ENCODE data around the gene RNF32. TPM values are rescaled to one million over a fixed set of nuclear protein-coding genes. Genes with fewer than 3 reads are reported as not detected.

Gene RNF32
- total RNA-seq, 3 donors from 2014 or later = 2.0 to 3.7 (median 3.5) TPM

GRCh38 chr7:156654511-156655234 is 14.1 kb downstream of the RNF32 start:
- TF ChIP-seq CTCF (IDR thresholded peaks at IDR 0.05) = no peak
- peaks cover 7% of the 10 kb centered on the region for H3K4me1 ChIP-seq (ENCODE audit: low read depth)
- intact Hi-C loops (cut with DNase I, micrococcal nuclease) = no loop called here

GRCh38 chr7:156655251-156655650 is 14.7 kb downstream of the RNF32 start:
- intact Hi-C loops (cut with DNase I, micrococcal nuclease) = no loop called here
- no peak for DNase-seq
- no peak for ATAC-seq
- H3K4me1 ChIP-seq (ENCODE audit: low read depth) = peaks cover 1% of the 10 kb centered on the region
- H3K4me3 ChIP-seq = no peak overlapping the region
- TF ChIP-seq CTCF (IDR thresholded peaks at IDR 0.05) = no peak
- H3K9me3 ChIP-seq = no peaks in the 10 kb centered on the region
- H3K36me3 ChIP-seq (ENCODE audit: low read depth) = no peaks in the 10 kb centered on the region

More at GRCh38 chr7:156654511-156655234, 14.1 kb downstream of the RNF32 start:
- H3K9me3 ChIP-seq = no peaks in the 10 kb centered on the region
- ATAC-seq = no peak
- H3K36me3 ChIP-seq (ENCODE audit: low read depth) = no peaks in the 10 kb centered on the region
- no peak overlapping the region for H3K4me3 ChIP-seq
- no peak for DNase-seq

DNA sequence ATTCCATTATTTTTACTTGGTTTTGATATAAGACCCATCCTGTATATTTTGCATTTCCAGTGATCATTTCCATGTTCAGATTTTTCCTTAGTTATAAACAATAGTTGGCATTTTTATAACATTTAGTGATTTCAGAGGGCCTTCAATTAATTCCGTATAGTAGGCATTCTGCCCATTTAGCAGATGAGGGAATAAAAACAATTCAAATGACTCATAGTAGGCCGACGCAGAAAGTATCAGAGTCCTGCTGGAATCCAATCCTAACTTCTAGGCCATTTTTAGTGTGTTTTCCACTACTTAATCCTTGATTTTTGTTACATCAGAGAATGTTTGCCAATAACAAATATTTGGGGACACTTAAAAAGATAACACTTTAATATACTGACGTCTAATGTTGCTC is 15.4 kb downstream of the RNF32 start:
- intact Hi-C loops (cut with DNase I, micrococcal nuclease) = no loop called here
- Histone ChIP-seq H3K9me3 (no peaks in the 10 kb centered on the region), H3K4me3 (no peak overlapping the region), H3K4me1 (ENCODE audit: low read depth) (no peaks in the 10 kb centered on the region), H3K36me3 (ENCODE audit: low read depth) (no peaks in the 10 kb centered on the region)
- no peak for TF ChIP-seq CTCF (IDR thresholded peaks at IDR 0.05)
- ATAC-seq (no peak), DNase-seq (no peak)

- intact Hi-C loops (cut with DNase I, micrococcal nuclease) = no loop called here
- DNase-seq (no peak), ATAC-seq (no peak)
- no peak for TF ChIP-seq CTCF (IDR thresholded peaks at IDR 0.05)
- Histone ChIP-seq H3K9me3 (no peaks in the 10 kb centered on the region), H3K36me3 (ENCODE audit: low read depth) (no peaks in the 10 kb centered on the region), H3K4me1 (ENCODE audit: low read depth) (no peaks in the 10 kb centered on the region), H3K4me3 (no peak overlapping the region)
Measured at GRCh38 chr7:156656598-156656997, 16.0 kb downstream of the RNF32 start.

- Histone ChIP-seq H3K4me1 (ENCODE audit: low read depth) (no peaks in the 10 kb centered on the region), H3K4me3 (no peak overlapping the region), H3K36me3 (ENCODE audit: low read depth) (no peaks in the 10 kb centered on the region), H3K9me3 (no peaks in the 10 kb centered on the region)
- ATAC-seq = no peak
- intact Hi-C loops (cut with DNase I, micrococcal nuclease) = no loop called here
- no peak for DNase-seq
- TF ChIP-seq CTCF (IDR thresholded peaks at IDR 0.05) = no peak
Measured at GRCh38 chr7:156657681-156658080, 17.1 kb downstream of the RNF32 start.

Measured in mucosa of descending colon (tissue), 3 donors.